ENCODE results near the gene HOMER3. TPM values are rescaled to one million over a fixed set of nuclear protein-coding genes. Genes with fewer than 3 reads are reported as not detected.
A peak's percentile ranks its signal among the peaks of the same experiment; 100 is the strongest.

HOMER3 gene
- total RNA-seq: 10 to 100 TPM; 21.9 to 29.5 TPM

DNA sequence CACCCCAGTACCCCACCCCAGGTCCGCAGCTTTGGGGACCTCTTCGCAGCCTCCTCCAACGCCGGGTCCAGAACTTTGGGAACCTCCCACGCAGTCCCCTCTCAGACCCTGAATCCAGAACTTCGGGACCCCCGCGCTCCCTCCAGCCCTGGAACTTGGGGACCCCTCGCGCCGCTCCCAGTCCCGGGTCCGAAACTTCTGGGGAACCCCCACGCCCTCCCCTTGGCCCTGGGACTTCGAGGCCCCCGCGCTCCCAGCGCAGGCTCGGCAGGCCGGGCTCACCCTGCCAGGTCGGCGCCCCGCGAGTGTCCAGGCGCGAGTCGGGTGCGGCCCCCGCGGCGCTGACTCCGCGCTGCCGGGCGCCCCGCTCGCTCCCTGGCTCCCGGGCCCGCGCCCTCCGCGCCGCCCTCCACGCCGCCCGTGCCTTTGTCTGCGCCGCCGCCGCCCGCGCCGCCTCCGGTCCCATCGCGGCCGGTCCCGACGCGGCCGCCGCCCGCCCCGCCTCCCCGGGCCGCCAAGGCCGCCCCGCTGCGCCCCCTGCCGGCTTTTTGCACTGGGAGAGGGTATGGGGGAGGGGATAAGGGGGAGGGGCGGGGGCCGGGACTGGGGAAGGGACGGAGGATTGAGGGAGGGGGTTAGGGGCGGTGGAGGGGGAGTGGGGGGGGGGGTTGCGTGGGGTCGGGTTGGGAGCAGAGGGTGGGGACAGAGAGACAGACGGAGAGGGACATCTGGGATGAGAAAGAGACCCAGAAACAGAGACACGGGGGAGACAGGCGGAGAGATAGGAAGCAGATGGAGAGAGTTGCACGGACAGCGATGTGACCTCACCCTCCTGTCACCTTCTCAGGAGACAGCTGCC, at the start of gene HOMER3:
Gene HOMER3, minus strand, starts transcription at position 449 of the 859 bp plus-strand sequence. CDS start 2,235 bp downstream, outside the sequence.
- intact Hi-C loops (cut with DNase I): no loop called here
- no peaks in the 10 kb centered on the region for H3K27me3 ChIP-seq (replicated peaks; ENCODE audit: insufficient read depth)
- peak within 1 kb of the TSS; percentile 52 for H3K4me3 ChIP-seq
- DNase-seq (ENCODE audit: low spot score): peak; percentile 63
- peak within 1 kb of the TSS; percentile 31 to 54 for H3K27ac ChIP-seq
- TF ChIP-seq, protein P1, sequence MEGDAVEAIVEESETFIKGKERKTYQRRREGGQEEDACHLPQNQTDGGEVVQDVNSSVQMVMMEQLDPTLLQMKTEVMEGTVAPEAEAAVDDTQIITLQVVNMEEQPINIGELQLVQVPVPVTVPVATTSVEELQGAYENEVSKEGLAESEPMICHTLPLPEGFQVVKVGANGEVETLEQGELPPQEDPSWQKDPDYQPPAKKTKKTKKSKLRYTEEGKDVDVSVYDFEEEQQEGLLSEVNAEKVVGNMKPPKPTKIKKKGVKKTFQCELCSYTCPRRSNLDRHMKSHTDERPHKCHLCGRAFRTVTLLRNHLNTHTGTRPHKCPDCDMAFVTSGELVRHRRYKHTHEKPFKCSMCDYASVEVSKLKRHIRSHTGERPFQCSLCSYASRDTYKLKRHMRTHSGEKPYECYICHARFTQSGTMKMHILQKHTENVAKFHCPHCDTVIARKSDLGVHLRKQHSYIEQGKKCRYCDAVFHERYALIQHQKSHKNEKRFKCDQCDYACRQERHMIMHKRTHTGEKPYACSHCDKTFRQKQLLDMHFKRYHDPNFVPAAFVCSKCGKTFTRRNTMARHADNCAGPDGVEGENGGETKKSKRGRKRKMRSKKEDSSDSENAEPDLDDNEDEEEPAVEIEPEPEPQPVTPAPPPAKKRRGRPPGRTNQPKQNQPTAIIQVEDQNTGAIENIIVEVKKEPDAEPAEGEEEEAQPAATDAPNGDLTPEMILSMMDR (IDR thresholded peaks at IDR 0.05): peak in 2 of 4 experiments; percentile 25 to 36
- TF ChIP-seq POLR2AphosphoS5 (IDR thresholded peaks at IDR 0.05) (no peak), POLR2A (IDR thresholded peaks at IDR 0.05) (no peak)
- 2% methylated on average over 77 of the region's 81 CpGs for whole genome bisulfite sequencing
- H3K4me1 ChIP-seq (replicated peaks): no peaks in the 10 kb centered on the region
- H3K9me3 ChIP-seq: no peaks in the 10 kb centered on the region
- H3K36me3 ChIP-seq: no peaks in the 10 kb centered on the region

DNA sequence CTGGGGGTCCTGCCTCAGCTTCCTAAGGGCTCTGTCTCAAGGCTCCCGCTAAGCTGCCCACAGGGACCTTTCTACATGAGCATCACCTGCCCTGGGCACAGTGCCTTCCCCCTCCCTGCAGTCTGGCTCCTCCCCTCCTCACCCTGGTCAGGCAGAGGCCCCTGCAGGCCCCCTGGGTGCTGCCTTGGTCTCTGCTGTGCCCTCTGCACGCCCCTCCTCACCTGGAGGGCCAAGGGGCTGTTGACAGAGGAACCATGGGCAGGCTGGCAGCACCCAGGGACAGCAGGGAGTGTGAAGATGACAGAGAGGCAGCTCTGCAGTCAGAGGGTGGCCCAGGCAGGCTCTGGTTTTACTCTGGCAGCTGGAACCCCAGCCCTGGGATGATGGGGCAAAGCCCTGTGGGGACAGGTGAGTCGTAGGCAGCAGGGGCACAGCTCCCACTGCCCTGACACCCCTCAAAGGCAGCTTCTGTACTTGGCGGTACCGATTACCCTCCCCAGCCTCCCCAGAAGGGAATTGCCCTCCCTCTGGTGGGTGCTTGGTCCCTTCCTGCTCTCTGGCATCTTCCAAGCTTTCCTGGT, 49.2 kb upstream of the HOMER3 start:
- peaks cover 0 to 3% of the 10 kb centered on the region in 2 donors for H3K36me3 ChIP-seq

DNA sequence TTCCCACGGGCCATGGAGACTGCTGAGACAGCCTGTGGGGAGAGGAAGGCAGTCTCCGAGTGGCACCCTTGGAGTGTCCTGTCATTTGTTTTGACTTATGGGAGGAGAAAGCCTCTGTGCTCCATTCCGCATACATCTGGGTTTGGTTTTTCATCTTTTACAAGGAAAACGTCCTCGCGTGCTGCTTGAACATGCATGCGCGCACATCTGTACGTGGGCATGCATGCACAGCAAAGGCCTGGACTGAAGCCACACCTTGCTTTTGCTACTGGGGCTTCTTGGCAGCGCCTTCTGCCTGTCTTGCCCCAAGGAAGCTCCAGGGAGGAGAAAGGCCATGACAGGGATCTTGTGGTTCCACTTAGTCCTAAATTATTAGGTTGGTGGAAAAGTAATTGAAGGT, 48.3 kb upstream of the HOMER3 start:
- Histone ChIP-seq H3K36me3 (peaks cover 0 to 3% of the 10 kb centered on the region in 2 donors), H3K9me3 (no peaks in the 10 kb centered on the region), H3K4me3 (no peak overlapping the region), H3K27ac (no peak overlapping the region), H3K4me1 (replicated peaks) (no peaks in the 10 kb centered on the region), H3K27me3 (replicated peaks; ENCODE audit: insufficient read depth) (no peaks in the 10 kb centered on the region)
- intact Hi-C loops (cut with DNase I): no loop called here
- WGBS: 48% methylated on average over 10 of the region's 10 CpGs
- TF ChIP-seq POLR2A (IDR thresholded peaks at IDR 0.05) (no peak), POLR2AphosphoS5 (IDR thresholded peaks at IDR 0.05) (no peak)
- TF ChIP-seq, protein P1 (IDR thresholded peaks at IDR 0.05): no peak
- DNase-seq (ENCODE audit: low spot score): no peak

More for the DNA sequence above, 49.2 kb upstream of the HOMER3 start:
- Histone ChIP-seq H3K27me3 (replicated peaks; ENCODE audit: insufficient read depth) (no peaks in the 10 kb centered on the region), H3K4me3 (no peak overlapping the region), H3K27ac (no peak overlapping the region), H3K9me3 (no peaks in the 10 kb centered on the region), H3K4me1 (replicated peaks) (no peaks in the 10 kb centered on the region)
- WGBS: 82% methylated on average over 5 of the region's 5 CpGs
- no peak for DNase-seq (ENCODE audit: low spot score)
- intact Hi-C loops (cut with DNase I): no loop called here
- no peak for TF ChIP-seq POLR2A (IDR thresholded peaks at IDR 0.05)
- no peak for TF ChIP-seq POLR2AphosphoS5 (IDR thresholded peaks at IDR 0.05)
- TF ChIP-seq, protein P1 (IDR thresholded peaks at IDR 0.05): no peak

DNA sequence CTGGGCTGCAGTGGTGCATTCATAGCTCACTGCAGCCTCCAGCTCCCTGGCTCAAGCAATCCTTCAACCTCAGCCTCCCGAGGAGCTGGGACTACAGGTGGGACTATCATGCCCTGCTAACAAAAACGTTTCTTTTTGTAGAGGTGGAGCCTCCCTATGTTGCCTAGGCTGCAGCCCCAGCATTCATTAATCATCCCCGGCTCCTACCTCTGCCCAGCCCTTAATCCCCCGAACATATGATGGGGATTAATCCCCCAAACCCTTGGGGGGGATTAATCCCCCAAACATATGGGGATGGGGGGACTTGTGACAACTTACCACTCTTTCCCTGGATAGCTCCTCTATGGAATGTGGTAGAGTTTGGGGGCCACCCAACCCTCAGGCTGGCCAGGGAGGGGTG, 46.4 kb upstream of the HOMER3 start:
- TF ChIP-seq, protein P1 (IDR thresholded peaks at IDR 0.05): no peak
- TF ChIP-seq POLR2A (IDR thresholded peaks at IDR 0.05) (no peak), POLR2AphosphoS5 (IDR thresholded peaks at IDR 0.05) (no peak)
- intact Hi-C loops (cut with DNase I): no loop called here
- Histone ChIP-seq H3K36me3 (no peaks in the 10 kb centered on the region), H3K27me3 (replicated peaks; ENCODE audit: insufficient read depth) (no peaks in the 10 kb centered on the region), H3K9me3 (no peaks in the 10 kb centered on the region), H3K4me1 (replicated peaks) (no peaks in the 10 kb centered on the region), H3K4me3 (no peak overlapping the region), H3K27ac (no peak overlapping the region)
- 56% methylated on average over 4 of the region's 4 CpGs for WGBS
- DNase-seq (ENCODE audit: low spot score): no peak
